WTC11 (cell line): Measurements from ENCODE around the gene FBXO24. TPM values are rescaled to one million over a fixed set of nuclear protein-coding genes. Genes with fewer than 3 reads are reported as not detected.

Source experiments
- ATAC-seq: fragments of 200-7000 bp; cut with Tn5 transposase; 2 replicates; pipeline ENCODE4 v1.10.0; 2021; ENCODE audit warnings: mild to moderate bottlenecking, moderate library complexity
- CTCF ChIA-PET: fragments of 300-600 bp; sonication (Branson Sonifier 250); formaldehyde crosslinking; loops from one replicate; lab custom pipeline; 2021; ENCODE audit warnings: antibody characterized with exemption; lab: Charles Lee
- POLR2A ChIA-PET: fragments of 350-600 bp; sonication (Branson Sonifier 250); formaldehyde crosslinking; loops from one replicate; lab custom pipeline; 2021; ENCODE audit warnings: antibody characterized with exemption; lab: Charles Lee
- DNase-seq: peaks from one replicate; pipeline ENCODE4 v3.0.0; 2021; ENCODE audit warnings: low spot score
- H3K27ac Mint-ChIP-seq: 2 replicates; pipeline ENCODE4 v1.8.0; 2021; ENCODE audit warnings: mixed read lengths
- H3K27me3 Mint-ChIP-seq: 2 replicates; pipeline ENCODE4 v1.8.0; 2021; ENCODE audit warnings: low read depth, mild to moderate bottlenecking, moderate library complexity, mixed read lengths
- H3K36me3 Mint-ChIP-seq: 2 replicates; pipeline ENCODE4 v1.8.0; 2021; ENCODE audit warnings: mixed read lengths
- H3K4me1 Mint-ChIP-seq: 2 replicates; pipeline ENCODE4 v1.8.0; 2022; ENCODE audit warnings: mixed read lengths
- H3K4me3 Mint-ChIP-seq: 2 replicates; pipeline ENCODE4 v1.8.0; 2021; ENCODE audit warnings: mild to moderate bottlenecking, moderate library complexity, mixed read lengths
- H3K9me3 Mint-ChIP-seq: 2 replicates; pipeline ENCODE4 v1.8.0; 2021; ENCODE audit warnings: mixed read lengths
- ATF6 ChIP-seq: sonication (generic); formaldehyde crosslinking; IDR thresholded peaks from 2 replicates; pipeline ENCODE4 v1.8.1; 2023; ENCODE audit warnings: mild to moderate bottlenecking, missing genetic modification reagents
- CBFB ChIP-seq: sonication (generic); formaldehyde crosslinking; IDR thresholded peaks from 2 replicates; pipeline ENCODE4 v1.8.1; 2022; ENCODE audit warnings: mild to moderate bottlenecking, low read depth, missing genetic modification reagents
- CDX4 ChIP-seq: fragments of 250-450 bp; sonication (Bioruptor Pico); IDR thresholded peaks from 2 replicates; pipeline ENCODE4 v1.9.0; 2021; ENCODE audit warnings: moderate library complexity, mild to moderate bottlenecking, inconsistent platforms, borderline replicate concordance
- E2F4 ChIP-seq: sonication (generic); formaldehyde crosslinking; IDR thresholded peaks from 2 replicates; pipeline ENCODE4 v1.8.1; 2022; ENCODE audit warnings: low read depth, mild to moderate bottlenecking, moderate library complexity, missing genetic modification reagents, borderline replicate concordance
- EMX1 ChIP-seq: fragments of 250-450 bp; sonication (Bioruptor Pico); IDR thresholded peaks from 2 replicates; pipeline ENCODE4 v1.8.0; 2021; ENCODE audit warnings: mild to moderate bottlenecking
- ESRRA ChIP-seq: sonication (generic); formaldehyde crosslinking; IDR thresholded peaks from 2 replicates; pipeline ENCODE4 v1.8.1; 2022; ENCODE audit warnings: mild to moderate bottlenecking, missing genetic modification reagents, borderline replicate concordance
- FOXJ3 ChIP-seq: sonication (generic); formaldehyde crosslinking; IDR thresholded peaks from 2 replicates; pipeline ENCODE4 v1.9.0; 2021; ENCODE audit warnings: missing genetic modification reagents, mild to moderate bottlenecking, borderline replicate concordance
- MAX ChIP-seq: sonication (generic); formaldehyde crosslinking; IDR thresholded peaks from 2 replicates; pipeline ENCODE4 v1.8.0; 2022; ENCODE audit warnings: mild to moderate bottlenecking, missing genetic modification reagents
- MXD4 ChIP-seq: fragments of 250-450 bp; sonication (Bioruptor Pico); IDR thresholded peaks from 2 replicates; pipeline ENCODE4 v1.8.0; 2021; ENCODE audit warnings: mild to moderate bottlenecking, moderate library complexity, borderline replicate concordance
- NR3C1 ChIP-seq: sonication (generic); formaldehyde crosslinking; conservative IDR thresholded peaks from 2 replicates; pipeline ENCODE4 v1.8.1; 2023; ENCODE audit warnings: low read depth, mild to moderate bottlenecking, missing genetic modification reagents
- PRDM15 ChIP-seq: sonication (generic); formaldehyde crosslinking; IDR thresholded peaks from 2 replicates; pipeline ENCODE4 v1.8.0; 2022; ENCODE audit warnings: missing genetic modification reagents
- PRRX2 ChIP-seq: fragments of 250-450 bp; sonication (Bioruptor Pico); IDR thresholded peaks from 2 replicates; pipeline ENCODE4 v1.8.0; 2021; ENCODE audit warnings: mild to moderate bottlenecking
- RELA ChIP-seq: sonication (generic); formaldehyde crosslinking; IDR thresholded peaks from 2 replicates; pipeline ENCODE4 v1.8.1; 2022; ENCODE audit warnings: missing genetic modification reagents, mild to moderate bottlenecking, borderline replicate concordance
- SOX15 ChIP-seq: fragments of 250-450 bp; sonication (Bioruptor Pico); IDR thresholded peaks from 2 replicates; pipeline ENCODE4 v1.9.0; 2021; ENCODE audit warnings: mild to moderate bottlenecking
- TCF7 ChIP-seq: sonication (generic); formaldehyde crosslinking; IDR thresholded peaks from 2 replicates; pipeline ENCODE4 v1.8.0; 2022; ENCODE audit warnings: mild to moderate bottlenecking, low read depth, missing genetic modification reagents, moderate library complexity
- TEAD4 ChIP-seq: sonication (generic); formaldehyde crosslinking; IDR thresholded peaks from 2 replicates; pipeline ENCODE4 v1.8.0; 2022; ENCODE audit warnings: mild to moderate bottlenecking, missing genetic modification reagents
- USF1 ChIP-seq: sonication (generic); formaldehyde crosslinking; IDR thresholded peaks from 2 replicates; pipeline ENCODE4 v1.8.0; 2022; ENCODE audit warnings: mild to moderate bottlenecking, missing genetic modification reagents
- ZNF138 ChIP-seq: sonication (generic); formaldehyde crosslinking; conservative IDR thresholded peaks from 2 replicates; pipeline ENCODE4 v1.8.1; 2022; ENCODE audit warnings: mild to moderate bottlenecking, moderate library complexity, missing genetic modification reagents
- ZNF423 ChIP-seq: fragments of 250-450 bp; sonication (Bioruptor Pico); IDR thresholded peaks from 2 replicates; pipeline ENCODE4 v2.1.2; 2022; ENCODE audit warnings: mild to moderate bottlenecking, moderate library complexity
- ZNF671 ChIP-seq: fragments of 250-450 bp; sonication (Bioruptor Pico); IDR thresholded peaks from 2 replicates; pipeline ENCODE4 v1.8.0; 2021; ENCODE audit warnings: mild to moderate bottlenecking
- ZSCAN18 ChIP-seq: fragments of 250-450 bp; sonication (Bioruptor Pico); IDR thresholded peaks from 2 replicates; pipeline ENCODE4 v2.1.2; 2022; ENCODE audit warnings: mild to moderate bottlenecking, moderate library complexity
- total RNA-seq: library from RNA; stranded (reverse); gene quantifications from 3 replicates; pipeline ENCODE4 v1.2.3, GENCODE V29; 2021

The FBXO24 gene
- total RNA-seq, 1 experiment from 2014 or later = 0.70 TPM

- peaks cover 4% of the 10 kb centered on the region; the same call in 1 of the 2 replicates for H3K36me3 Mint-ChIP-seq
- H3K27me3 Mint-ChIP-seq = peaks cover 5% of the 10 kb centered on the region; the same call in 1 of the 2 replicates
- peak; percentile 46; the same call in 1 of the 2 replicates for TF ChIP-seq PRDM15 (CRISPR knock-in tag)
- TF ChIP-seq ZNF138 = no peak
- no peak for TF ChIP-seq TCF7
- TF ChIP-seq ESRRA (CRISPR knock-in tag) = no peak
- TF ChIP-seq E2F4 = no peak
- H3K4me3 Mint-ChIP-seq = peak overlapping the region; percentile 66
- CTCF ChIA-PET = interaction anchor here (0.6 to 5.2 kb wide), 18 partner anchors 12 to 559 kb away, joined by 3 to 67 read pairs (median 10); partner anchors contain the start of genes PCOLCE, POP7 and TSC22D4
- H3K4me1 Mint-ChIP-seq = peaks cover 21% of the 10 kb centered on the region
- ATAC-seq = no peak
- peak overlapping the region; percentile 89 for H3K27ac Mint-ChIP-seq
- no peak for DNase-seq
- POLR2A ChIA-PET = interaction anchor here (0.6 to 3.9 kb wide), 4 partner anchors 12 to 132 kb away, joined by 4 to 60 read pairs (median 23); partner anchors contain the start of genes MOSPD3 and PCOLCE
- no peaks in the 10 kb centered on the region for H3K9me3 Mint-ChIP-seq
Observed at GRCh38 chr7:100583132-100584053, 2.7 kb upstream of the FBXO24 start.

GRCh38 chr7:100584054-100584682 is 2.0 kb upstream of the FBXO24 start:
- Mint-ChIP-seq H3K4me1 (peaks cover 26% of the 10 kb centered on the region), H3K27me3 (peaks cover 9% of the 10 kb centered on the region; the same call in 1 of the 2 replicates), H3K4me3 (peak overlapping the region; percentile 99), H3K27ac (peak overlapping the region; percentile 100), H3K36me3 (no peaks in the 10 kb centered on the region; the same call in 1 of the 2 replicates), H3K9me3 (no peaks in the 10 kb centered on the region)
- ChIA-PET CTCF (interaction anchor here (0.6 to 5.2 kb wide), 22 partner anchors 12 to 558 kb away, joined by 3 to 67 read pairs (median 10); partner anchors contain the start of genes EPHB4, MOSPD3, PCOLCE and POP7), POLR2A (interaction anchor here (0.5 to 3.9 kb wide), 10 partner anchors 11 to 305 kb away, joined by 3 to 60 read pairs (median 4); partner anchors contain the start of genes GNB2, MOSPD3, PCOLCE and POP7)
- ATAC-seq = no peak
- DNase-seq = no peak
- no peak for TF ChIP-seq CDX4 (CRISPR knock-in tag)
- no peak for TF ChIP-seq ZNF671 (CRISPR knock-in tag)
- TF ChIP-seq SOX15 (CRISPR knock-in tag) = no peak
- TF ChIP-seq CBFB = no peak
- TF ChIP-seq PRRX2 (CRISPR knock-in tag) = no peak
- no peak for TF ChIP-seq ZNF423 (CRISPR knock-in tag)
- no peak for TF ChIP-seq TEAD4 (CRISPR knock-in tag)
- no peak for TF ChIP-seq MAX (CRISPR knock-in tag)
- TF ChIP-seq EMX1 (CRISPR knock-in tag) = no peak
- no peak for TF ChIP-seq RELA (CRISPR knock-in tag)
- no peak for TF ChIP-seq ATF6 (CRISPR knock-in tag)
- TF ChIP-seq NR3C1 (CRISPR knock-in tag) = no peak
- no peak for TF ChIP-seq USF1 (CRISPR knock-in tag)
- TF ChIP-seq ZSCAN18 (CRISPR knock-in tag) = no peak
- TF ChIP-seq ZNF138 = no peak
- no peak for TF ChIP-seq FOXJ3
- no peak for TF ChIP-seq MXD4 (CRISPR knock-in tag)
